GM19239 (cell line): ENCODE measurements around the gene RRAGD.

Source experiments
- DNase-seq: peaks from one replicate; pipeline ENCODE4 v3.0.0; 2011; ENCODE audit warnings: low spot score; ENCODE audit not compliant: insufficient read length
- FAIRE-seq: peaks from 2 replicates; lab custom pipeline; 2011; peaks lifted over from hg19 to GRCh38; lab: Jason Lieb, UNC

RRAGD gene, protein sequence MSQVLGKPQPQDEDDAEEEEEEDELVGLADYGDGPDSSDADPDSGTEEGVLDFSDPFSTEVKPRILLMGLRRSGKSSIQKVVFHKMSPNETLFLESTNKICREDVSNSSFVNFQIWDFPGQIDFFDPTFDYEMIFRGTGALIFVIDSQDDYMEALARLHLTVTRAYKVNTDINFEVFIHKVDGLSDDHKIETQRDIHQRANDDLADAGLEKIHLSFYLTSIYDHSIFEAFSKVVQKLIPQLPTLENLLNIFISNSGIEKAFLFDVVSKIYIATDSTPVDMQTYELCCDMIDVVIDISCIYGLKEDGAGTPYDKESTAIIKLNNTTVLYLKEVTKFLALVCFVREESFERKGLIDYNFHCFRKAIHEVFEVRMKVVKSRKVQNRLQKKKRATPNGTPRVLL

GRCh38 chr6:89412071-89413005 lies at the start of gene RRAGD:
Gene RRAGD, minus strand, starts transcription at chr6:89412273. Its CDS starts 280 bp downstream, at chr6:89411993.
- FAIRE-seq: no peak
- DNase-seq: peak; percentile 66

- DNase-seq: no peak
- FAIRE-seq: no peak
Observed at GRCh38 chr6:89460713-89461112, 48.6 kb upstream of the RRAGD start.

GRCh38 chr6:89459501-89459900 lies 47.4 kb upstream of the RRAGD start:
- DNase-seq (no peak), FAIRE-seq (no peak)

DNA sequence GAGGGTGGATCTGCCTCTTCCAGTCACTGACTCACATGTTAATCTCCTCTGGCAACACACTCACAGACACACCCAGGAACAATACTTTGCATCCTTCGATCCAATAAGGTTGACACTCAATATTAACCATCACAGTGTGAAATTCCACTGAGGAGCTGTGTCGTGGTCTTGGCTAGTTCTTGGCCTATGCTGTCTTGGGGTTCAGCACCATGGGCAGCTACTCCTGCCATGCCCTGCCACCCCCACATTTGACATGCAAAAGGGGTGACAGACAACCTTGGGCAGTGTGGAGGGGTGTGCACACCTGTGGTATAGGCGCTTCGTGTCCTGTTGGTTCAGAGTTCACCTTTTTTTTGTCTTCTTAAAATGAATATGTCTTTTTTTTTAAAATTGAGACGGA lies 46.6 kb upstream of the RRAGD start:
- FAIRE-seq (no peak), DNase-seq (no peak)

DNA sequence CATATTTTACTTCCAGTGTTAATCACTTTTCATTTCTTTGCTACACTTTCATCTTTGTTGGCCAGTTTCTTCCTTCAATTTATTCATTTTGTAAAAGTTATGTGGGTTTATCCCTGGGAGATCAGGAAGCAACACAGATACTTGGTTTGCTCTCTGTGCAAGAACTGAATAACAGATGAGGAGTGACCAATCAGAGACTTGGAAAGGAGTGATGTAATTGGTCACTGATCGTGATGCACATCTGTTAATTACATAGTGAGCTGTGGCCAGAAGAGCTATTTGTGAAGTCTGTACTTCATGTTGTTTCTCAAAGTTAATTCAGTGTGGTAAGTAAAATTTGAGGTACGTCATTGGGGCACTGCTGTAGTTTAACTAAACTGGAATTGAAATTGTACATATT lies 42.2 kb upstream of the RRAGD start:
- DNase-seq: no peak
- FAIRE-seq: no peak

GRCh38 chr6:89452281-89452680 lies 40.2 kb upstream of the RRAGD start:
- no peak for FAIRE-seq
- DNase-seq: no peak

DNA sequence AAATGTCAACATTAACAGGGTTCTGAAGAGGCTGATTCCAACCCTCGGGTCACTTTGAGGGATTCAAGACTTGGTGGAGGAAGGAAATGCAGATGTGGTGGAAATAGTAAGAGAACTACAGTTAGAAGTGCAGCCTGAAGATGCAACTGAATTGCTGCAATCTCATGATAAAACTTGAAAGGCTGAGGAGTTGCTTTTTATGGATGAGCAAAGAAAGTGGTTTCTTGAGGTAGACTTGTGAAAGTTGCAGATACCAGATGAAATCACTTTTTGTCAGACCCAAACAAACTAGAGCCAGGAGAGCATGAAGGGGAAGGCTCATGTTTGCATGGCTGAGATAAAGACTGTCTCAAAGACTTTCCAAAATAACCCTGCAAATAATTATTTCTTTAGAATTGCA lies 37.1 kb upstream of the RRAGD start:
- no peak for FAIRE-seq
- DNase-seq: no peak

DNA sequence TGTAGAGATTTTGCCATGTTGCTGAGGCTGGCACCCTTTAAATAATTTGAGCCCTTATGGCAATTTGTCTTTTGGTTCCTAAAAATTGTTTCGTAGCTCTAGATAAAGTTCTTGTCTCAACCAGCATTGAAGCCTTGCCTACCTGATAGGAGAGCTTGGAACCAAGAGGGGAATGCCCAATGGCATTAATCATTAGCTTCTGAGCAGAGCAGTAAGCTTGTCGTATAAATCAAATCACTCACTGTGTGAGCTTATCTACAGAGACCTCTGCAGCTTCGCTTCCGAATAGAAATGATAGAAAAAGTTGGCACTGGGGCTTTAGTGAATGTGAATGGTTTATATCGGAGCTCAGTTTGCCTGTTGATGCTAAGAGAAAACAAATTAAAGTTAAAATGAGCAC lies 31.6 kb upstream of the RRAGD start:
- DNase-seq (no peak), FAIRE-seq (no peak)

GRCh38 chr6:89440200-89440599 lies 28.1 kb upstream of the RRAGD start:
- DNase-seq (no peak), FAIRE-seq (no peak)

DNA sequence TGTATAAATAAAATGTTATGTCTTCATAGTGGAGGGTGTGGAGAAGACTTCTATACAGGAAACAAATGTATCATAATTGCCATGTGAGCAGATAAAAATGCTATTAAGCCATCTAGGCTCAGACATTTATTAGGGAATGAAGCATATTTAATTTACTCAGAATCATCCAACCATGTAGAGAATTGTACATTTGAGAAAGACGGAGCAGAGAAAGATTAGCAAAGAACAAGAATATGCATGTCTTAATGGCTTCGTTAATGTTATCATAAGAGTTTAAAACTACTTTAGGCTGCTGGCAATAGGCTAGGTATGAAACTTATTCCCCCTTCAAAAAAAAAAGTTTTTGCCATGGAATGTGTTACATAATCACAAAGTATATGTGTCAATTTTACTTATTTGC lies 26.9 kb upstream of the RRAGD start:
- DNase-seq (no peak), FAIRE-seq (no peak)

GRCh38 chr6:89438248-89438647 lies 26.2 kb upstream of the RRAGD start:
- no peak for FAIRE-seq
- DNase-seq: no peak

DNA sequence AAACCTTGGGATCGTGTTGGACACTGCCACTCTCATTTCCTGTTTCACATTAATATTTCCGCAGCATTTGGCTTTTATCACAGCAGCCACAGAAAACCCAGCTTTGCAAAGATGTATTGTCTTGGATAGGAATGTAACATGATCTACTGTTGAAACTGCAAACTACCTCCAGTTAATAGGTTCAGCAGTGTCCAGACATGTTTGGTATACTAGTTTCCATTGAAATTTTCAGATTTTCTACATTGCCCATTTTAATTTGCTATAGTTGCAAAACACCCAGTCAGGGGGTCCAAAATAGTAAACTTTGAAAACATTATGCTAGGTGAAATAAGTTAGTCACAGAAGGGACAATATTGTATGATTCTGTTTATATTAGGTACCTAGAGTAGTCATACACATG lies 24.2 kb upstream of the RRAGD start:
- no peak for FAIRE-seq
- DNase-seq: no peak

DNA sequence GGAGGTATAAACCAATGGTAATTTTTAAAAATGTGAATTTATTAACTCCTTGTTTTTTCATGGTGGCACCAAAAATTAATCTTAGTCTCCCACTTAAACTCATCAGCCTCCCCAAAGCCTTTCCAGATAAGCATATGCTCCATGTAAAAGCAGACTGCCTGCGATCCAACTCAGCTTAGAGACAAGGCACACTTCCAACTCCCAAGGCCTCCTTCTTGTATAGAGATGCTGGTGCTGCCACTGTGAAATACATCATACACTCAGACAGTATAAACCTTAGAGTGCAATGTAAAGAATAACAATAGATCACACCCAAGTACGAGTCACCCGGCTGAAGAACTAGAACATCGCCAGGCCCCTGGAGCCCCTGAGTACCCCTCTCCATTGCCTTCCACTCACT lies 22.9 kb upstream of the RRAGD start:
- FAIRE-seq: no peak

DNA sequence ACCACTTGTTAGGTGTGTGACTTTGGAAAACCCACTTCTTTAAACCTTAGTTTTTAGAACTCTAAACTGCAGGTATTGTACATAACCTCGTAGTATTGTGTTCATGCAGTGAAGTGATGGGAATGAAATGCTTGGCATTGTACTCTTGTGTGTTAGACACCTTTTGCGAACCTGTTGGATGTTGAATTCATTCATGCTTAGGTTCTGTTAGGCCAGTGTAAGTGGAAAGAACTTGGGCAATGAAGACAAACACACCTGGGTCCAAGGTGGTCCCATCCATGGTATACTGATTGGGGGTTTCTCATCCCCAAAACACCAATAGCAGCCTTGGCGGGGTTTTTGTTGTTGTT lies 22.1 kb upstream of the RRAGD start:
- DNase-seq: no peak
- FAIRE-seq: no peak

More for the DNA sequence above, 22.9 kb upstream of the RRAGD start:
- DNase-seq: no peak

DNA sequence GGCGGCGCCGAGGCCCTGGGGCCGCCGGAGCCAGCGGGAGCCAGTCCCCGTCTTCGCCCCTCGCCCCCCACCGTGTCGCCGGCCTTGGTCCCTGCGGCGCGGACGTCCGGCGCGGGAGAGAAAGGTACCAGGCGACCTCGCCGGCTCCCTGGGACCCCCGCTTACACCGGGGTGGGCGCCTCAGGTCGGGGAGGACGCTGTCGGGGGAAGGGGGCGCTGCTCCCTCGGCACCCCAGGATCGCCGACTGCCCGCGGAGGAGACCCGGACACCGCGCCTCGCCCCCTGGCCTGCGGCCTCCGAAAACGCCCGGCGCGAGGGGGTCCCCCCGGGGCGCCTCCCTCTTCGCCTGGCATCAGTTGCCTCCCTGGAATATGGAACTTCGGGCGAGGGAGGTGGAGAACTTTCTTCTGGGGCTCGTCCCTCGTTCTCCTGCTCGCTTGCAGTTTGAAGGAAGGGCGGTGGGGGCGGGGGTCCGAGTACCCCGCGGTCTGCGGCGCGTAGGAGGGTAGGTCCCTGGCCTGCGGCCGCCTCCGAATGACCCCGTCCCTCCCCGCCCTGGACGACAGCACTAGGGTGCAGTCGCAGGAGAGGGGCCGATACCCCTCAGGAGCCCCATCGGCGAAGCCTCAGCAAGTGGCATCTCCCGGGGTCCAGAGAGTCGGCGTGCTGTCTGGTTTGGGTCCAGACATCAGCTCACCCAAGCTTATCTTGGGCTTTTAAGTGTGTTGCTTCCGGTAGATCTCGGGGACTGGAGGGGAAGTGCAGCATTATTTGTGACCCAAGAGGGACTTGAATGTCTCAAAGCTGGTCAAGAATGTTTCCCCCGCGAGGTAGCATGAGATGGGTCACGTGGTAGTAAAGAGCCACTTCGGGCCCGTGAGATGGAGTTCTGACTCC lies 21.4 kb upstream of the RRAGD start:
- peak; percentile 27 for DNase-seq
- FAIRE-seq: peak; percentile 80

- FAIRE-seq: peak; percentile 70
Observed at GRCh38 chr6:89432875-89433251, 20.8 kb upstream of the RRAGD start, which contains the start of gene ANKRD6. Gene ANKRD6, plus strand, starts transcription at chr6:89433152. Its CDS starts 133,825 bp downstream, at chr6:89566977.

GRCh38 chr6:89430201-89430962 lies 18.3 kb upstream of the RRAGD start:
- DNase-seq (no peak), FAIRE-seq (no peak)

More at GRCh38 chr6:89432875-89433251, 20.8 kb upstream of the RRAGD start, which contains the start of gene ANKRD6:
- DNase-seq: peak; percentile 77

DNA sequence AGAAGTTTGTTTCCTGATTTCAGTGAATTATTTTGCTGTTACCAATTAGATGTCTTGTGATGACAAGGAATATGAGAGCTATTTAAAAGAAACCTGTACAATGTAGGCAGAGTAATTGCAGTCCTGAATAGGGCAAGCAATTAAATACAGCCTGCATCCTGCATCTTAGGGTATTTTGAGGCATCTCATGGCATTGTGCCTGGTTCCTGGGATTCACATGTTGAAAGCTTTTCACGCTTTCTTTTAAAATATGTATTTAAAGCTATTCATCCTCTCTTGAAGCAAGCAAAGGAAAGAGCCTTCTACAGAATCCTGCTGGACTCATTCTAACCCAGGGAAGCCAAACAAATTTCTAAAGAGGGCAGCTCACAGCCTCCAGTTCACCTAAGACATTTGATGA lies 4.7 kb upstream of the RRAGD start:
- no peak for FAIRE-seq
- DNase-seq: no peak

- no peak for FAIRE-seq
Observed at GRCh38 chr6:89415185-89415584, 3.1 kb upstream of the RRAGD start.

More at GRCh38 chr6:89415185-89415584, 3.1 kb upstream of the RRAGD start:
- no peak for DNase-seq
